ENCODE measurements around the gene UST. TPM values are rescaled to one million over a fixed set of nuclear protein-coding genes. Genes with fewer than 3 reads are reported as not detected.

The UST gene
- total RNA-seq, 2 experiments from 2014 or later: 1.4 to 4.1 TPM

DNA sequence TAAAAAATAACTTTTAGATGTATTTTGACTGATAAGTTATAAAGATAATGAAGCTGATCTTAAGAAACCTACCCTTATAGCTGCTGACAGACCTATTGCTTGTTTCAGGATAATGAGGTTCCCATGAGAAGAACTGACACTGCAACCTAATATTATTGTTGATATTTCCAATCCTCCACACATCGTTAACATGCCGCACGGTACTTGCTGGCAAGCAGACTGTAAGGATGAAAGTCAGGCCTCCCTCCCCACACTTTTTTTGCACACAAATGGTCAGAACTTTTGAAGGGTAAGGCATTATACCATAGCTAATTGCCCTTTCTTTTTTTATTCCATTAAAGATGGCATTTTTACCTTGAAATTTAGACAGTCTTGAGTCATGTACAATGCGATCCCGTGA, 210.9 kb downstream of the UST start:
- no peaks in the 10 kb centered on the region for H3K9me2 ChIP-seq (ENCODE audit: insufficient read depth, low read length)
- POLR2A ChIA-PET: interaction anchor here (0.5 to 1.7 kb wide), 4 partner anchors 14 to 1967 kb away, joined by 3 to 6 read pairs (median 4); no protein-coding TSS in a partner anchor
- no peaks in the 10 kb centered on the region for H3K79me2 ChIP-seq (ENCODE audit: insufficient read depth, low read depth, low read length)
- no peaks in the 10 kb centered on the region for H4K20me1 ChIP-seq (ENCODE audit: insufficient read depth, low read length)
- H3K4me1 ChIP-seq (ENCODE audit: insufficient read depth, low read length, poor library complexity, severe bottlenecking): no peaks in the 10 kb centered on the region
- TF ChIP-seq CTCF (conservative IDR thresholded peaks at IDR 0.05; ENCODE audit: low read length) (no peak), EZH2phosphoT487 (IDR thresholded peaks at IDR 0.05; ENCODE audit: borderline replicate concordance, low read depth, low read length) (no peak)
- H3K4me3 ChIP-seq (ENCODE audit: low read depth, low read length, poor library complexity, severe bottlenecking): no peak overlapping the region
- no peak overlapping the region for H3K4me2 ChIP-seq (ENCODE audit: low read length)
- no peaks in the 10 kb centered on the region for H3K9me3 ChIP-seq (ENCODE audit: low read length)
- no peak for DNase-seq (ENCODE audit: low spot score)
- no peak overlapping the region for H3K27ac ChIP-seq (ENCODE audit: low read depth, low read length, poor library complexity, severe bottlenecking)
- no peak overlapping the region for H2AFZ ChIP-seq (ENCODE audit: low read length)
- BruUV-seq (replicated peaks): no TSS peak
- intact Hi-C loops (cut with micrococcal nuclease; ENCODE audit: unreplicated experiment): no loop called here
- CTCF ChIA-PET (ENCODE audit: unreplicated experiment): no interaction called here
- no peaks in the 10 kb centered on the region for H3K36me3 ChIP-seq (ENCODE audit: insufficient read depth, low read length)

- Histone ChIP-seq H3K36me3 (ENCODE audit: insufficient read depth, low read length) (no peaks in the 10 kb centered on the region), H4K20me1 (ENCODE audit: insufficient read depth, low read length) (no peaks in the 10 kb centered on the region), H3K4me2 (ENCODE audit: low read length) (no peak overlapping the region), H3K9me2 (ENCODE audit: insufficient read depth, low read length) (no peaks in the 10 kb centered on the region), H3K27ac (ENCODE audit: low read depth, low read length, poor library complexity, severe bottlenecking) (no peak overlapping the region), H3K79me2 (ENCODE audit: insufficient read depth, low read depth, low read length) (no peaks in the 10 kb centered on the region), H2AFZ (ENCODE audit: low read length) (no peak overlapping the region), H3K9me3 (ENCODE audit: low read length) (no peaks in the 10 kb centered on the region), H3K4me3 (ENCODE audit: low read depth, low read length, poor library complexity, severe bottlenecking) (no peak overlapping the region), H3K4me1 (ENCODE audit: insufficient read depth, low read length, poor library complexity, severe bottlenecking) (no peaks in the 10 kb centered on the region)
- POLR2A ChIA-PET: no interaction called here
- intact Hi-C loops (cut with micrococcal nuclease; ENCODE audit: unreplicated experiment): no loop called here
- CTCF ChIA-PET (ENCODE audit: unreplicated experiment): no interaction called here
- TF ChIP-seq CTCF (conservative IDR thresholded peaks at IDR 0.05; ENCODE audit: low read length): peak; percentile 42; the same call in 1 of the 2 replicates
- no peak for TF ChIP-seq EZH2phosphoT487 (IDR thresholded peaks at IDR 0.05; ENCODE audit: borderline replicate concordance, low read depth, low read length)
- DNase-seq (ENCODE audit: low spot score): no peak
- no TSS peak for BruUV-seq (replicated peaks)
These were observed 212.2 kb downstream of the UST start for GRCh38 chr6:148959008-148959407.

GRCh38 chr6:148959501-148959900, 212.7 kb downstream of the UST start:
- DNase-seq (ENCODE audit: low spot score): no peak
- H3K4me3 ChIP-seq (ENCODE audit: low read depth, low read length, poor library complexity, severe bottlenecking): no peak overlapping the region
- CTCF ChIA-PET (ENCODE audit: unreplicated experiment): no interaction called here
- H3K9me2 ChIP-seq (ENCODE audit: insufficient read depth, low read length): no peaks in the 10 kb centered on the region
- no peaks in the 10 kb centered on the region for H4K20me1 ChIP-seq (ENCODE audit: insufficient read depth, low read length)
- no peaks in the 10 kb centered on the region for H3K36me3 ChIP-seq (ENCODE audit: insufficient read depth, low read length)
- no peak overlapping the region for H2AFZ ChIP-seq (ENCODE audit: low read length)
- H3K27ac ChIP-seq (ENCODE audit: low read depth, low read length, poor library complexity, severe bottlenecking): no peak overlapping the region
- POLR2A ChIA-PET: no interaction called here
- no TSS peak for BruUV-seq (replicated peaks)
- H3K79me2 ChIP-seq (ENCODE audit: insufficient read depth, low read depth, low read length): no peaks in the 10 kb centered on the region
- no peak for TF ChIP-seq EZH2phosphoT487 (IDR thresholded peaks at IDR 0.05; ENCODE audit: borderline replicate concordance, low read depth, low read length)
- no peak for TF ChIP-seq CTCF (conservative IDR thresholded peaks at IDR 0.05; ENCODE audit: low read length)
- no peaks in the 10 kb centered on the region for H3K4me1 ChIP-seq (ENCODE audit: insufficient read depth, low read length, poor library complexity, severe bottlenecking)
- H3K9me3 ChIP-seq (ENCODE audit: low read length): no peaks in the 10 kb centered on the region
- H3K4me2 ChIP-seq (ENCODE audit: low read length): no peak overlapping the region
- intact Hi-C loops (cut with micrococcal nuclease; ENCODE audit: unreplicated experiment): no loop called here

Data from OCI-LY7 (cell line).